Testis (tissue), 2 donors: ENCODE measurements around the gene SIX3.

ENCODE experiments used
- CTCF ChIP-seq, 3 experiments: fragments of 450-650 bp in 2 of 3; fragments of 200-600 bp in 1 of 3; sonication (generic) in 1 of 3; IDR thresholded peaks; one replicate each; pipeline ENCODE4 v1.5.1; 2016 to 2019; ENCODE audit warnings: antibody characterized with exemption in 3 of 3, mild to moderate bottlenecking in 2 of 3, moderate library complexity in 1 of 3
- POLR2A ChIP-seq: fragments of 450-650 bp; IDR thresholded peaks from one replicate; pipeline ENCODE4 v1.6.1; 2017; ENCODE audit warnings: antibody characterized with exemption, mild to moderate bottlenecking, moderate library complexity

GRCh38 chr2:44918095-44918775 is 23.3 kb upstream of the SIX3 start:
- TF ChIP-seq POLR2A (no peak), CTCF (IDR thresholded peaks at IDR 0.05) (no peak)
